Endothelial cell of umbilical vein (primary cell): ENCODE results near the gene LDLRAD4. TPM values are rescaled to one million over a fixed set of nuclear protein-coding genes. Genes with fewer than 3 reads are reported as not detected.

Experiments
- BruUV-seq: library from RNA; stranded (reverse); fragments of 400-500 nt; replicated peaks from 2 replicates; lab custom pipeline; 2021; lab: Mats Ljungman, UMichigan
- CTCF ChIA-PET: fragments of 300-600, 350-600 bp; sonication (Branson Sonifier 250); formaldehyde crosslinking; loops from one replicate; lab custom pipeline; 2021; ENCODE audit warnings: antibody characterized with exemption, inconsistent platforms; lab: Charles Lee
- POLR2A ChIA-PET: fragments of 300-600, 350-600 bp; sonication (Branson Sonifier 250); formaldehyde crosslinking; loops from one replicate; lab custom pipeline; 2021; ENCODE audit warnings: antibody characterized with exemption, inconsistent platforms; lab: Charles Lee
- DNase-seq: peaks from one replicate; pipeline ENCODE4 v3.0.0-alpha.2; 2011; ENCODE audit warnings: low read depth, low spot score
- FAIRE-seq: peaks from 2 replicates; lab custom pipeline; 2011; peaks lifted over from hg19 to GRCh38; lab: Jason Lieb, UNC
- H2AFZ ChIP-seq: 2 replicates; pipeline ENCODE4 v1.6.0; 2012; ENCODE audit warnings: low read depth, low read length, control low read depth, inconsistent platforms
- H3K27ac ChIP-seq: 2 replicates; pipeline ENCODE4 v1.5.1; 2011; ENCODE audit warnings: low read depth, mild to moderate bottlenecking, control low read depth, low read length, moderate library complexity; ENCODE audit not compliant: insufficient read depth
- H3K27me3 ChIP-seq, 2 experiments: 2 replicates each; pipeline versions ENCODE4 v1.6.0 to v1.6.1; 2011; ENCODE audit warnings: low read length in 2 of 2, mixed read lengths in 1 of 2; ENCODE audit not compliant: control insufficient read depth in 2 of 2, insufficient read depth in 2 of 2
- H3K36me3 ChIP-seq, 2 experiments: 2 replicates in 1 of 2; 3 replicates in 1 of 2; pipeline ENCODE4 v1.5.1; 2011; ENCODE audit warnings: low read length in 2 of 2, mild to moderate bottlenecking in 1 of 2, moderate library complexity in 1 of 2; ENCODE audit not compliant: control insufficient read depth in 2 of 2, insufficient read depth in 2 of 2; ENCODE audit errors: extremely low read depth in 1 of 2
- H3K4me1 ChIP-seq: 3 replicates; pipeline ENCODE4 v1.5.1; 2011; ENCODE audit warnings: mild to moderate bottlenecking, low read length; ENCODE audit not compliant: control insufficient read depth, insufficient read depth; ENCODE audit errors: extremely low read depth
- H3K4me2 ChIP-seq: 2 replicates; pipeline ENCODE4 v1.6.1; 2011; ENCODE audit warnings: low read length, control low read depth, mixed read lengths; ENCODE audit not compliant: insufficient read depth
- H3K4me3 ChIP-seq, 3 experiments: fragments of 200-600 bp in 1 of 3; sonication (generic), shearing (Covaris generic) in 1 of 3; replicated peaks in 1 of 3; 2 replicates each; pipeline ENCODE4 v1.5.1; 2011 to 2016; ENCODE audit warnings: control low read depth in 3 of 3, low read length in 3 of 3, mild to moderate bottlenecking in 2 of 3, inconsistent platforms in 1 of 3, low read depth in 1 of 3, moderate library complexity in 1 of 3; ENCODE audit not compliant: insufficient read depth in 1 of 3
- H3K79me2 ChIP-seq: 2 replicates; pipeline ENCODE4 v1.6.0; 2012; ENCODE audit warnings: low read length, inconsistent platforms; ENCODE audit not compliant: control insufficient read depth, insufficient read depth
- H3K9ac ChIP-seq: replicated peaks from 2 replicates; pipeline ENCODE3; 2011; ENCODE audit warnings: low read length, control low read depth; ENCODE audit not compliant: insufficient read depth; ENCODE audit errors: extremely low read depth
- H3K9me1 ChIP-seq: replicated peaks from 3 replicates; pipeline ENCODE4 v1.6.0; 2011; ENCODE audit warnings: mild to moderate bottlenecking, low read length; ENCODE audit not compliant: control insufficient read depth, insufficient read depth; ENCODE audit errors: extremely low read depth
- H3K9me3 ChIP-seq: replicated peaks from 2 replicates; pipeline ENCODE4 v1.5.1; 2012; ENCODE audit warnings: low read length, inconsistent platforms; ENCODE audit not compliant: control insufficient read depth, insufficient read depth
- H4K20me1 ChIP-seq: replicated peaks from 2 replicates; pipeline ENCODE3; 2011; ENCODE audit warnings: mild to moderate bottlenecking, low read length; ENCODE audit not compliant: control insufficient read depth, insufficient read depth; ENCODE audit errors: extremely low read depth
- EZH2 ChIP-seq: IDR thresholded peaks from 2 replicates; pipeline ENCODE4 v1.6.1; 2012; ENCODE audit warnings: borderline replicate concordance, low read depth, mild to moderate bottlenecking, moderate library complexity, low read length, inconsistent platforms; ENCODE audit not compliant: severe bottlenecking
- FOS ChIP-seq: IDR thresholded peaks from 2 replicates; pipeline ENCODE4 v1.6.1; 2011; ENCODE audit warnings: mild to moderate bottlenecking, low read length, moderate library complexity, borderline replicate concordance; ENCODE audit not compliant: insufficient read depth
- GATA2 ChIP-seq: IDR thresholded peaks from 2 replicates; pipeline ENCODE4 v1.7.0; 2011; ENCODE audit warnings: low read depth, mild to moderate bottlenecking, moderate library complexity, mixed read lengths, low read length; ENCODE audit not compliant: insufficient read length, insufficient read depth
- JUN ChIP-seq: IDR thresholded peaks from 2 replicates; pipeline ENCODE4 v1.6.1; 2011; ENCODE audit warnings: borderline replicate concordance, low read depth; ENCODE audit not compliant: insufficient read length, insufficient read depth
- MYC ChIP-seq: IDR thresholded peaks from one replicate; pipeline ENCODE4 v1.6.1; 2011; ENCODE audit warnings: mild to moderate bottlenecking, low read depth, low read length
- POLR2A ChIP-seq: IDR thresholded peaks from 2 replicates; pipeline ENCODE4 v1.6.1; 2012; ENCODE audit warnings: low read depth, mild to moderate bottlenecking, control low read depth, low read length
- POLR2AphosphoS5 ChIP-seq: IDR thresholded peaks from 2 replicates; pipeline ENCODE4 v1.6.1; 2012; ENCODE audit warnings: low read depth, mild to moderate bottlenecking, control low read depth, low read length, moderate library complexity; ENCODE audit not compliant: insufficient read depth
- dilution Hi-C: fragments of 300-500 bp; cut with MboI; formaldehyde crosslinking; loops from one replicate; pipeline ENCODE4 v1.15.0; 2019; ENCODE audit warnings: low sequenced_read_pairs; ENCODE audit not compliant: extremely low pct_ligation_motif_present
- intact Hi-C: fragments of 100-400 bp; cut with micrococcal nuclease; formaldehyde crosslinking; loops from one replicate; pipeline ENCODE4 v1.10.0; 2022
- polyA plus RNA-seq, 4 experiments: library from polyadenylated mRNA; depleted of rRNA in 3 of 4; stranded (reverse) in 3 of 4; unstranded in 1 of 4; fragments of >200 nt; gene quantifications; 2 replicates each; pipeline versions ENCODE4 v1.2.1 to v1.2.3, GENCODE V29; 2011 to 2012; ENCODE audit warnings: missing spikeins in 1 of 4
- total RNA-seq: library from RNA; stranded (reverse); gene quantifications from 2 replicates; pipeline ENCODE4 v1.2.3, GENCODE V29; 2021
- TF ChIP-seq, protein P1 (sequence below): IDR thresholded peaks from 2 replicates; pipeline ENCODE4 v1.6.1; 2011; ENCODE audit not compliant: insufficient read depth, insufficient read length
- TF ChIP-seq, protein P2 (sequence below), 2 donors: IDR thresholded peaks; 1 replicate in 1 of 2; 2 replicates in 1 of 2; pipeline ENCODE4 v1.5.1; 2011; ENCODE audit warnings: low read length in 2 of 2, mild to moderate bottlenecking in 2 of 2, moderate library complexity in 2 of 2, control low read depth in 1 of 2, inconsistent platforms in 1 of 2, low read depth in 1 of 2; ENCODE audit not compliant: insufficient read depth in 1 of 2; ENCODE audit errors: extremely low read depth in 1 of 2

Gene LDLRAD4
- total and polyA plus RNA-seq, 2 donors (not counting 3 experiments of a cell fraction or from before 2014, with no cell fraction given): 5.2 to 6.5 TPM

DNA sequence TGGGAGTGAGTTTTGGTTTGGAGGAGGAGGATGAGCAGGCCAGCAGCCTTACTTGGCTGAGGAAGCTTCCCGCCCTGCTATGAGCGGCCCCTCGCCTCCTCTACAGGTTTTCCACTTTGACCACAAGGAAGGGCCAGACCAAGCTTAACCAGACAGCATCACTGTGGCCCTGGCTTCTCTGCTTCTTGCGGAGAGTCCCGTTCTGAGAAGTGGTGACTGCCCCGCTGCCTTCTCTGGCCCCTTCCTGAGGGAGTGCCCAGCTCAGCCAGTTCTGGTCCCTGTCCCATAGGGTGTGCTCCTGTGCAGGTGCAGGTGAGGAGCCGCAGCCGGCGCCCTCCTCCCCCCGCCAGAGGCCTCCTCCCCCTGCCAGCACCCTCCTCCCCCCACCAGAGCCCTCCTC is 406.8 kb downstream of the LDLRAD4 start:
- Histone ChIP-seq H3K4me2 (no peak overlapping the region), H3K36me3 (no peaks in the 10 kb centered on the region), H3K9me3 (no peaks in the 10 kb centered on the region), H3K79me2 (no peaks in the 10 kb centered on the region), H3K27ac (no peak overlapping the region), H3K4me1 (no peaks in the 10 kb centered on the region), H4K20me1 (no peaks in the 10 kb centered on the region), H3K9ac (no peak overlapping the region), H3K4me3 (no peak overlapping the region), H3K9me1 (no peaks in the 10 kb centered on the region), H2AFZ (no peak overlapping the region), H3K27me3 (no peaks in the 10 kb centered on the region)
- dilution Hi-C loops (no loop called here), intact Hi-C loops (no loop called here)
- no TSS peak for BruUV-seq
- DNase-seq: no peak
- FAIRE-seq: no peak
- no peak for TF ChIP-seq FOS
- TF ChIP-seq, protein P1, sequence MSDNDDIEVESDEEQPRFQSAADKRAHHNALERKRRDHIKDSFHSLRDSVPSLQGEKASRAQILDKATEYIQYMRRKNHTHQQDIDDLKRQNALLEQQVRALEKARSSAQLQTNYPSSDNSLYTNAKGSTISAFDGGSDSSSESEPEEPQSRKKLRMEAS: no peak
- TF ChIP-seq, protein P2, sequence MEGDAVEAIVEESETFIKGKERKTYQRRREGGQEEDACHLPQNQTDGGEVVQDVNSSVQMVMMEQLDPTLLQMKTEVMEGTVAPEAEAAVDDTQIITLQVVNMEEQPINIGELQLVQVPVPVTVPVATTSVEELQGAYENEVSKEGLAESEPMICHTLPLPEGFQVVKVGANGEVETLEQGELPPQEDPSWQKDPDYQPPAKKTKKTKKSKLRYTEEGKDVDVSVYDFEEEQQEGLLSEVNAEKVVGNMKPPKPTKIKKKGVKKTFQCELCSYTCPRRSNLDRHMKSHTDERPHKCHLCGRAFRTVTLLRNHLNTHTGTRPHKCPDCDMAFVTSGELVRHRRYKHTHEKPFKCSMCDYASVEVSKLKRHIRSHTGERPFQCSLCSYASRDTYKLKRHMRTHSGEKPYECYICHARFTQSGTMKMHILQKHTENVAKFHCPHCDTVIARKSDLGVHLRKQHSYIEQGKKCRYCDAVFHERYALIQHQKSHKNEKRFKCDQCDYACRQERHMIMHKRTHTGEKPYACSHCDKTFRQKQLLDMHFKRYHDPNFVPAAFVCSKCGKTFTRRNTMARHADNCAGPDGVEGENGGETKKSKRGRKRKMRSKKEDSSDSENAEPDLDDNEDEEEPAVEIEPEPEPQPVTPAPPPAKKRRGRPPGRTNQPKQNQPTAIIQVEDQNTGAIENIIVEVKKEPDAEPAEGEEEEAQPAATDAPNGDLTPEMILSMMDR (IDR thresholded peaks at IDR 0.05; ENCODE audit: extremely low read depth in 1 of 2, insufficient read depth in 1 of 2, low read depth in 1 of 2, low read length in 2 of 2): no peak
- TF ChIP-seq EZH2: no peak
- TF ChIP-seq JUN: no peak
- no peak for TF ChIP-seq POLR2A
- TF ChIP-seq MYC: no peak
- no peak for TF ChIP-seq GATA2
- TF ChIP-seq POLR2AphosphoS5: no peak
- ChIA-PET POLR2A (no interaction called here), CTCF (interaction anchor here (1.0 kb wide), 1 partner anchor 67 kb away, joined by 4 read pairs; no protein-coding TSS in a partner anchor)
